ENCODE results near the gene NEK2. TPM values are rescaled to one million over a fixed set of nuclear protein-coding genes. Genes with fewer than 3 reads are reported as not detected.

Gene NEK2
- total RNA-seq, 4 donors from 2014 or later = 17.7 TPM; not detected in 3

DNA sequence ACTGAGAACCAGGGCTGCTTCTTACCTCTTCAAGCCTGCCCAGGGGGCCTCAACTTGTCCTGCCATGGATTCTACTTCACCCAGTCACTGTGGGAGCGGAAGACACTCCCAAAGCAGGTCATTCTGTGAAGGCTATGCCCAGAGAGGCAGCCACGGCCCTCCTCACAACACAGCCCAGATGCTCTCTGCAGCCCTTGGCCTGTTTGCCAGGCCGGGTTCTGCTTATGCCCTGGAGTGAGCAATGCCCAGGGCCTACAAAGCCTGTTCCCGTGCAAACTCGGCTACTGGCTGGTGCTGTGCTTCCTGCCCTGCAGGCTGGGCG lies 62.7 kb downstream of the NEK2 start:
- no peak for TF ChIP-seq POLR2A (IDR thresholded peaks at IDR 0.05)
- TF ChIP-seq CTCF (IDR thresholded peaks at IDR 0.05) = no peak
- H3K36me3 ChIP-seq = no peaks in the 10 kb centered on the region
- intact Hi-C loops (cut with DNase I; ENCODE audit: low total_unique reads) = no loop called here

More for the DNA sequence above, 62.7 kb downstream of the NEK2 start:
- no peak overlapping the region for H3K4me3 ChIP-seq
- no peaks in the 10 kb centered on the region for H3K4me1 ChIP-seq
- H3K9me3 ChIP-seq = no peaks in the 10 kb centered on the region
- no peak for DNase-seq
- no peaks in the 10 kb centered on the region for H3K27me3 ChIP-seq
- H3K27ac ChIP-seq = peak overlapping the region in 1 of 2 donors; percentile 12

Other genes with a start within 250 kb of the NEK2 start
- gene RD3, start 183.5 kb downstream of the NEK2 start, total RNA-seq = under 1 TPM in 1 of 4 donors, not detected in 3; 0.21 TPM
- gene SLC30A1, start 96.5 kb downstream of the NEK2 start, total RNA-seq = 10 to 100 TPM; 12.8 to 44.7 (median 19.1) TPM
- gene LPGAT1, start 155.1 kb upstream of the NEK2 start, total RNA-seq = 10 to 100 TPM; 12.9 to 50.3 (median 36.6) TPM

Data from uterus (tissue), 4 donors.